ENCODE data around the gene NWD2.

Gene NWD2

GRCh38 chr4:37451656-37452055 is 207.1 kb downstream of the NWD2 start:
- peaks cover 23% of the 10 kb centered on the region for H3K27me3 ChIP-seq (ENCODE audit: insufficient read depth, poor library complexity, severe bottlenecking)
- no peak for DNase-seq (ENCODE audit: low read depth in 1 of 2, low spot score in 1 of 2)
- TF ChIP-seq CTCF (IDR thresholded peaks at IDR 0.05; ENCODE audit: insufficient read depth, low read length) (no peak), GABPA (IDR thresholded peaks at IDR 0.05; ENCODE audit: low read depth) (no peak), REST (IDR thresholded peaks at IDR 0.05; ENCODE audit: insufficient replicate concordance, low read depth) (no peak), POLR2AphosphoS5 (IDR thresholded peaks at IDR 0.05; ENCODE audit: low read depth) (no peak), SPI1 (IDR thresholded peaks at IDR 0.05; ENCODE audit: borderline replicate concordance, low read depth) (no peak)
- no peak overlapping the region for H3K27ac ChIP-seq (replicated peaks)
- H3K4me3 ChIP-seq (replicated peaks; ENCODE audit: insufficient read depth, low read length): no peak overlapping the region

GRCh38 chr4:37452952-37453280 is 208.4 kb downstream of the NWD2 start:
- Histone ChIP-seq H3K27me3 (ENCODE audit: insufficient read depth, poor library complexity, severe bottlenecking) (peaks cover 23% of the 10 kb centered on the region), H3K27ac (replicated peaks) (no peak overlapping the region), H3K4me3 (replicated peaks; ENCODE audit: insufficient read depth, low read length) (peak overlapping the region; percentile 61)
- peak in 1 of 2 experiments; percentile 70 for DNase-seq (ENCODE audit: low read depth in 1 of 2, low spot score in 1 of 2)
- TF ChIP-seq POLR2AphosphoS5 (IDR thresholded peaks at IDR 0.05; ENCODE audit: low read depth) (no peak), GABPA (IDR thresholded peaks at IDR 0.05; ENCODE audit: low read depth) (no peak), SPI1 (IDR thresholded peaks at IDR 0.05; ENCODE audit: borderline replicate concordance, low read depth) (no peak), CTCF (IDR thresholded peaks at IDR 0.05; ENCODE audit: insufficient read depth, low read length) (peak; percentile 55), REST (IDR thresholded peaks at IDR 0.05; ENCODE audit: insufficient replicate concordance, low read depth) (no peak)

GRCh38 chr4:37453281-37453998 is 208.9 kb downstream of the NWD2 start:
- peak overlapping the region; percentile 61 for H3K4me3 ChIP-seq (replicated peaks; ENCODE audit: insufficient read depth, low read length)
- no peak for TF ChIP-seq CTCF (IDR thresholded peaks at IDR 0.05; ENCODE audit: insufficient read depth, low read length)
- 0 out of 2 replicates have a peak, but pooled peaks have one; percentile 26 for TF ChIP-seq POLR2AphosphoS5 (IDR thresholded peaks at IDR 0.05; ENCODE audit: low read depth)
- no peak for TF ChIP-seq SPI1 (IDR thresholded peaks at IDR 0.05; ENCODE audit: borderline replicate concordance, low read depth)
- TF ChIP-seq GABPA (IDR thresholded peaks at IDR 0.05; ENCODE audit: low read depth): no peak
- no peak overlapping the region for H3K27ac ChIP-seq (replicated peaks)

More at GRCh38 chr4:37453281-37453998, 208.9 kb downstream of the NWD2 start:
- peaks cover 23% of the 10 kb centered on the region for H3K27me3 ChIP-seq (ENCODE audit: insufficient read depth, poor library complexity, severe bottlenecking)
- peak in 1 of 2 experiments; percentile 28 for DNase-seq (ENCODE audit: low read depth in 1 of 2, low spot score in 1 of 2)
